HG03103 (cell line): ENCODE results near the gene PTPRD.
A peak's percentile ranks its signal among the peaks of the same experiment; 100 is the strongest.

Source experiments
- ATAC-seq: cut with Tn5 transposase; IDR thresholded peaks from one replicate; pipeline ENCODE4 v1.9.1; 2021; ENCODE audit warnings: low read depth; ENCODE audit not compliant: unreplicated experiment

The PTPRD gene

DNA sequence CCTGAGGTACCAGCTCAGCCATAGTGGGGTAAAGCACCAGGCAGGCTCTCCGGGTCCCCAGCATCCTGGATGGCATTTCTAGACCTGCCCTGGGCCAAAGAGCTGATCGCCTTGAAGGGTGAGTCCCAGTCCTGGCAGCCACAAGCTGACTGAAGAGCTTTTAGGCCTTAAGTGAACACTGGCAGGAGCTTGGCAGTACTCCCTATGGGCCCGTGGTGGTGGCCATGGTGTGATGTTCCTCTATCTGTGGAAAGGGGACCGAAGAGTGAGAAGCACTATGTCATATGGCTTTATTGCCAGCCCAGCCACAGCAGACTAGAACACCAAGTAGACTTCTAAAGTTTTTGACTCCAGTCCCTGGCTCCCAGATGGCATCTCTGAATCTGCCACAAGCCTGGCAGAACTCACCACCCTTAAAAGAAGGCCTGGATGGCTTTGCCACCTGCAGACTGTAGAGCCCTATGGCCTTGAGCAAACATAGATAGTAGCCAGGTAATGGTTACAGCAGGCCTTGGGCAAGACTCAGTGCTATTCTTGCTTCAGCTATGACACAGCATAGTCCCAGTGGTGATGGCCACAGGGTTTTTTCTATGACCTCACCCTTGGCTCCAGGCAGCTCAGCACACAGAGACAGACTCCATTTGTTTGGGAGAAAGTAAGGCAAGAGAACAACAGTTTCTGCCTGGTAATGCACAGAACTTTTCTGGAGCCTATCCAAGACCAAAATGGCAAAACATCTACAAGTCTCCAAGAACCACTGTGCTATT is 2011.7 kb downstream of the PTPRD start:
- ATAC-seq, result no peak

DNA sequence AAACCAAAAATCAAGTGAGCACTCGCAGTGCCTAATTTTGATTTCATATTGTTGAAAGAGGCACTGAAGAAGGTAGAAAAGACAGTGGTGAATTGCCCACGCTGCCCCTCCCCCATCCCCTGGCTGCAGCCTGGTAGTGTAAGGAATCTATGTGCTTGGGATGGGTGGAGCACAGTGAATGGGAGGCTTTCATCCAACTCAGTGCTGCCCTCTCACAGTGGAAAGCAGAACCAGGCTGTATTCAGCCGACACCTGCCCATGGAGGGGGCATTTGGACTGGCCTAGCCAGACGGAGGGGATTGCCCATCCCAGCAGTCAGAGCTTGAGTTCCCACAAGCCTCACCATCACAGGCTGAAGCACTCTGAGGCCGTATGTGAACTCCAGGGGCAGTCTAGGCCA is 2012.9 kb downstream of the PTPRD start:
- no peak for ATAC-seq

DNA sequence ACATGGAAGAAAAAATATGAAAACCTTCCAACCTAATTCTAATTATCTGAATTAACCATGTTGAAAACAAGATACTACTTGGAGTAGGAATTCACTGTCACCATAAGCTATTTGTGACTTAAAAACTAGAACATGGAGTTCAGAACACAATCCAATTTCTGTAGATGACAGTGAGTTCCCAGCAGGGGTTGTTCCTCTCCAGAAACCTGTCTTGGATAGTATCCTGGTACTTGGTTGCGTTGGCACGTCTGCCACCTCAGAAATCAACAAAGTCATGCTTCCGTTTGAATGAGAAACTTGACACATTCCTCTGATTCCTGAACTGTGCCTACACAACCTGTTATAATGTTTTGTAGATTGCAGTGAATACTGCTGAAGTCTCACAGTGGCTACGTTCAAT is 2023.3 kb downstream of the PTPRD start:
- no peak for ATAC-seq

DNA sequence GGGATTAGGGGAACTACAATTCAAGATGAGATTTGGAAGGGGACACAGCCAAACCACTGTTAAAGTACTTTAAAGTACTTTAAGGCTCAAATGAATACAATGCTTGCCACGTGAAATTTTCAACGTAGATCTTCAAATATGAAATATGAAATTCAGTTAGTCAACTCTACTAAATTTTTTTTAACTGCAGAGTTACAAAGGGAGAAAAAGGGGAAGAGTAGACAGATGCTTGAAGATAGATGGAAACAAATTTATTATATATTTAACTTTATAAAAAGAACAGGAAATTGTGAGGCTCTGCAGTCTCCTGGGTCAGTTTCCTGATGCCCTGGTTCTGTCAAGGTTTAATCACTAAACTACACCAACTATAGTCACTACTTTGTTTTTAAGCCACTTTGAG is 2027.8 kb downstream of the PTPRD start:
- no peak for ATAC-seq

DNA sequence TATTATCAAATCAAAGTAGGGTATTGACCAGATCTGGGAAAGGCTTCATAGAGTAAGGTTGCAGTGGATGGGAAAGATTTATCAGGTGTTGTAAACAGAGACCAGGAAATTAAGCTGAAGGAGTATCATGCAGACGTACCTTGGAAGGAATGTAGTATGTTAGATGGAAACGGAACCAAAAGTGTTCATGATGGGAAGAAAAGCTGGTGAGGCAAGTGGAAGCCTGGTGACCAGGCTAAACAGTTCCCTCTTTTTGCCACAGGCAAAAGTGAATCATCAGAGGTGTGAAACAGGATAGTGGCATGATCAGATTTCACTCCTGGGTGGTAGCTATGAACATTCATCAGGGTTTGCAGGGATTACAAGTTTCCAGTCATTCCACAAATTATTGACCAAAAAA is 2033.1 kb downstream of the PTPRD start:
- no peak for ATAC-seq

DNA sequence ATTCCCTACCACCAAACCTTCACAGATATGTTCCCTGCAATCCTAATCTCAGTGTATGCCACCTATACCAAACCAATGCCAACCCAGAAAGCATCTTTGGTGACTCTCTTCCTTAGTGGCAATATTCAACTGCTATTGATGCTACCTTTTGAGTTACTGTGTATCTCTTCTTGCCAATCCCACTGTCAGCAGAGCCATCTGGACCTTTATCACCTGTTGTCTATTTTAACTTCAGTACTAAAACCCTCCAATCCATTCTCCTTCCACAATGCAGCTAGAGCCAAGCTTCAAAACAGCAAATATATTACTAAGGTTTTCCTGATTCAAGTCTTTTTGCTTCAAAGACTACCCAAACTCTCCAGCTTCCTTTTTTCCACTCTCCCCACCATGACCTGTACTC is 2036.1 kb downstream of the PTPRD start:
- no peak for ATAC-seq

DNA sequence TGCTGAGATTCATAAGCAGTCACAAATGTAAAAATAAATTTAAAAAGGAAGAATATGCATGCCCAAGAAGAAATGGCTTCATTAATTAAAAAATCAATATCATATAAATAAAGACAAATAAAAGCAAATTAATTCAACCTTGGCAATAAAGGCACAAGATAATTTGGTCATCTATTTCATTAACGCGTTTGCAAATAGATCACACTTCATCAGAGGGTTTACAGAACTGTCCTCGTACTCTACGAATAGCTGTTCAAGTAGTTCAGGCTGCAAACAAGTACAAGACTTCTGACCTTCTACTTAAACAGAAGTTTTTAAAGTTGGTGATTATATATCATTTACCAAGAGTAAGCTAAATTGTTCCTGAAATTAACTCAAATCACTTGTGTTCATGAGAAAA is 2038.0 kb downstream of the PTPRD start:
- ATAC-seq, result no peak

DNA sequence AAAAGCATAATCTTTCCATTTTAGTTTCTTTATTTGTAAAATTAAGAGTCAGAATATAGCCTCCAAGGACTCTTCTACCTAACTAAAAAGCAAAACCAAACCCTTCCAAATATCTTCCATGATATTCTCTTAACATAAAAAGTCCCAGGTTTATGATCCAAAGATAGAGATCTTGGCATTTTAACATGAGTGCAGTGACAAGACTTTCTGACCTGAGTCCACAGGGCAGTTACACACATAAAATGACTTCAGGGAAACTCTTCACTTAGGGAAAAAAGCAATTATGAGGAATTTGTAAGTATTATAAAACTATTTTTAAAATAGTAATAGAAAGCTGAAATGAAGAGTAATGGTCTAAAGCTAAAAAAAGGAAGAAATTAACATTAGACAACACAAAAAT is 2040.6 kb downstream of the PTPRD start:
- ATAC-seq, result no peak

DNA sequence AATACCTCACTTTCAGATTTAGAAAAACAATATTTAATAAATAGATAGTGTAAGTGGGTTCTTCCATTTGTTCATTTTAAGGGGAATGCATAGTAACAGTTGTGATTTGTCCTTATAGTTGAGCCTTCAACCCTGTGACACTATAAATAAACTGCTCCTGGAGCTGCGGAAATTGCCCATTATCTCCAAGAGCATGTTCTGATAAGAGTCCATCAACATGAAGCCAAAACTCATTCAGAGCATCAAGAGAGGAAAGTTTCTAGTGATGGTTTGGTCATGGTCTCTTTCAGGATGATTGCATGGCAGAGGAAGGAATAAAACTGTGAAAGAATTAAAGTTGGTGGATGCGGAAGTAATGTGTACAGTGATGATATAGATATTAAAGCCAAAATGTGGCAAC is 2041.2 kb downstream of the PTPRD start:
- no peak for ATAC-seq

DNA sequence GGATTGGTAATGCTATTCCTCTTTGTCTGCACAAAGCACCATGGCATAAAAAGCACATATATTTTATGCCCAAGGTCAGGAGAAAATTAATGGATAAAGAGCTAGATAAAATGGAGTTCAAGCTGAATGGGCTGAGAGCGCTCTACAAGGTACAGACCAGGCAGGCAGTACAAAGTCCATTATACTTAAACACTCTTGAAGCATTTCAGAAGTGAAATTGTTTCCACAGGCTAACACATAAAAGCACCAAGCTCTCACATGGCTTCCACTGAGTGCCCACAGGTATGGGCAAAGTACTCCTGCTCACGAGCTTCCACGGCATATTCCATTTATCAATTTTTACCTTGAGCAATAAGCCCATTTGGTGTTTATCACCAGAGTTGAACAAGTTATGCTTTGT is 2042.0 kb downstream of the PTPRD start:
- no peak for ATAC-seq

DNA sequence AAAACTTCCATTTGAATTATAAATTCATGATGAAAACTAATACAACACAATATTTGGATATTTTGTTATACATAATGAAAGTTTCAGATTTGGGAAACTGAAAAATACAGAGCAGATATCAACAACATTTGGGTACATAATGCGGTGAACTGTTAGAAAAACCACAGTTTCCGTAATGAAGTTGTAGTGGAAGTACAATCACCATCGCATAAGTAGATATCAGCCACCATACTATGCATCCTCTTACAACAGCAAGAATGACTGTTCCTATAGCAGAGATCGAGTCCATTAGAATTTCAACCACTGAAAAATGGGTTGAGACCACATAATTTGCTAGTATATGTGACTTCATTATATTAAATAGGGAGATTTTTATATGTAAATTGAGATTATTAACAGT is 2043.0 kb downstream of the PTPRD start:
- no peak for ATAC-seq

DNA sequence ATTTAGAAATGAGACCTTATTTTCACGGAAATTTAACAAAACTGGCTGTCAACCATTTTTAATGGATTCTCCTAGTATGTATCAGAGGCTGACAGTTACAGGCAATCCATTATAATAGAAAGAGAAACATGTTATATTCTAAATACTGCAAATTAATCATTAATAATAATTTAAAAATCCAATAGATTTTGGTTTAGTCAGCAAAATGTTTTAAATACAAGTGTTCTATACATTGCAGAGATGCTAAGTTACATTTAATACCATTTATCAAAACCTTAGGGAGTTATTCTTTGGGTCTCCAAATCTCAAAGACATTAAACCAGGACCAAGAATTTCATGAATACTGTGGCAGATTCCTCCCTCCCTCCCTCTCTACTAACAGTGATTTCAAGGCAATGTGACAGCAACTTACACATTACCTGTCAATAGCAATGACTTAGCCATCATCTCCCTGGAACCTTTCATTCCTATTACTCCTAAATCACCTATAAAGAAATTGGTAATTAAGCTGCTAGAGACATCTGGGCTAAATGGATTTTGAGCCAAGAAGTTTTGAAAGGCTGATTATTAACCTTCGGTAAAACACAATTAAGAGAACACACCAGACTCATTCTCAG is 2044.7 kb downstream of the PTPRD start:
- no peak for ATAC-seq

DNA sequence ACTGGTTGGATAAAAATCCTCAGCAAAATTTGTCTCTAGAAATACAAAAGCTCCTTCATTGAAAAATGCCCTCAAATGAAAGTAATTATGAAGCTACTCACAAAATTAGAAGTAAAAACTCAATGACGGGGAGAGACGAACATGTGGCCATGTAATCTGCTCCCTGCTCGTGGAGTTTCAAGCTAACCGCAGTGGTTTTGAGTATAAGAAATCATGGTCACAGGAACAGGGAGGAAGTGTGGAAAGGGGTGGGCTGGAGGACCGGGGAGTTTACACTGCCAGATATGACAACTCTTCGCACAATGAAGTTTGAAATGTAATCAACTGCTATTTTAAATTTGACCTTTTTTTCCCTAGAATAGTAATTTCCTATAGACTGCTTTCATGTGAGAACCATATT is 2047.8 kb downstream of the PTPRD start:
- ATAC-seq, result peak; percentile 65

DNA sequence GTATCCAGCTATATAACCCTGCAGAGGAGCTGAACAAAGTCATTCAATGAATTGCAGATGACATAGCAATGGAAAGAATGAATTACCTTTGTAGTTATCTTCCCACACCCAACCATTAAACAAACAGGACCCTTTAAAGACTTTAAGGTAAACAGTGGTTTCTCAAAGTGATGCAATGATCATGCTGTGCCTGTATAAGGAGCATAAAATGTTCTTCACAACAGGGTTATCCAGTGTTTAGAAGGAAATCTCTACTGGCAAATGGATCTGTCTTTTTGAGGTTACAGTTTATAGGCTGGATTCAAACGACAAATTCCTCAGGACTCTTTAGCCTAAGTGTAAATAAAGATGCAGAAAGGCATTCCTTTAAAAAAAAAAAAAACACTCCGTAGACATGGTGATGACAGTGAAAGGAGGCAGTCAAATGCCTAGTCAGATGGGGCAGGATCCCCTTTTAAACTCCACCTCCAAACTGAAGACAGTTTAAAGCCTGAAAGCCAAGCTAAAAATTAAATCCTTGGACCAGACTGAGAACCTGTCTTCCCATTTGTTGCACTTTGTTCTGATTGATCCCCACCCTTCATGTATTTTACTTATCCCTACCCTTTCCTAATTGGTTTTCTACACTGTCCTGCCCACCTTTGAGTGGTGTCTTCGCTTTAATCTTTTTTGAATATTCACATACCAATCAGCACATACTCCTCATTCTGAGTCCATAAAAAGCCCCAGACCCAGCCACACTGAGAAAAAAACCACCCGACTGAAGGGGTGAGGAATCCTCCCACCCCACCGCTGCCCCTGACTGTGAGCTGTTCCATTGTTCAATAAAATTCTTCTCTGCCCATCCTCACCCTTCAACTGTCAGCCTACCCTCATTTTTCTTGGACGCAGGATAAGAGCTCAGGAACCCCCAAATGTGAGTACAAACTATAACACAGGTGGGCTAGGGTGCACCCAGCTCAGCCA is 2052.0 kb downstream of the PTPRD start:
- no peak for ATAC-seq

DNA sequence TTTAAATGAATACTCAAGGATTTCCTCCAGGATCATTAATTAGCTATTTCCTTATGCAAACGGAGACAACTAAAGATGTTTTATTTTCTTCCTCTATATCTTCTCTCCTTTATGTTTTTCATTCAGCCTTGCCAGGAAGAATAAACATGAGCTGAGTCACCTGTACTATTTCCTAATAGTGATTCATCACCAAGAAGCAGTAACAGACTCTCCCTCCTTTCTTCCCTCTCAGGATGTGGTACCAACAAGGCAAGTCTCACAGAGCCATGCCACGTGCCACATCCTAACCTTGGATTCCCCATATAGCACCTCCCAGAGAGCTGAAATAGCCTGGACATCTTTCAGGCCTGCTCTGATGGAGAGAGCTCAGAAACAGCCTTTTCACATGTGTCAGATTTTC is 2054.6 kb downstream of the PTPRD start:
- ATAC-seq, result no peak

DNA sequence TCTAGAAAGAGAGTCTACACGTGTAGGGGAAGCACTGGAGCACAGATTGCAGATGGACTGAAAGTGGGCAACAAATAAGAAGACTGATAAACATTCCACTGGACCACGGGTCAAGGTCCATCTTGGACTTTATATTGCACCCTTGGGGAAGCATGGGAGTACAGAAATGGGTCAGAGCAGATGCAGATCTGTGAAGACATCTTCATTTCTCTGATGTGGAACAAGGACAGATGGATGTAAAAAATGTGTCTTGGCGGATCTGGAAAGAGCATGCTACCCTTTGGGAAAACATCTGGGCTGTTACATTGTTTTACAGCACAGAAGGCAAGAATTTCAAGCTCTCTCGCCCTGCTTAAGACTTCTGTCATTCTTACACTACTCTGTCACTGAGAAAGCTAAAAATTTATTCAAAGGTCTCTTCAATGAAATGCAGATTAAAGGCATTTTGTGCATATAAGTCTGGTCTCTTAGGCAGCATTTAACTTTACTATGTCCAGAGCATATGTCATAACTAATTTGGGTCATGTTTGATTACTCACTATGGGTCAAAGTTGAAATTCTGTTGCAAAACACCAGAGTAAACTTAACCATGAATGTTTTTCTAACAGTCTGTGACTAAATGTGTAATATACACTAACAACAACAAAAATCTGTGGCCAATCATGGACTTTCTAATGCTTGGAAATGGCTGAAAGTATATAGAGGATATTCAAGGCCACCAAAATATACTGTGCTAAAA is 2056.9 kb downstream of the PTPRD start:
- no peak for ATAC-seq

DNA sequence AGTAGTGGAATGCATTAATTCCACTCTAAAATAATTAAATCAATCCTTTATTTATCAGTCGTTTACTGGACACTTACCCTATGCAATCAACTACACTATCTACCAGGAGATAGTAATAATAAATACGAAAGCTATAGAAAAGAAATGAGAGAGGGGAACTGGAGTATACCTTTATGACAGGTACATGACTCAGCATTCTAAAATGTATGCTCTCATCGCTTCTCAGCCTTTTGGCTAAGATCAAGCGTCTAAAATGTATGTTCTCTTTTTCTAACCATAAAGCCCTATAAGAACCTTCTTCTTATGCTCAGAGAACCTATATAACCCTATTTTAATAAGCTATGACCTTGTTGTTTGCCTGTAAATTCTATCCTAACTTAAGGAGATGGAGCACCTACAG is 2059.4 kb downstream of the PTPRD start:
- no peak for ATAC-seq

DNA sequence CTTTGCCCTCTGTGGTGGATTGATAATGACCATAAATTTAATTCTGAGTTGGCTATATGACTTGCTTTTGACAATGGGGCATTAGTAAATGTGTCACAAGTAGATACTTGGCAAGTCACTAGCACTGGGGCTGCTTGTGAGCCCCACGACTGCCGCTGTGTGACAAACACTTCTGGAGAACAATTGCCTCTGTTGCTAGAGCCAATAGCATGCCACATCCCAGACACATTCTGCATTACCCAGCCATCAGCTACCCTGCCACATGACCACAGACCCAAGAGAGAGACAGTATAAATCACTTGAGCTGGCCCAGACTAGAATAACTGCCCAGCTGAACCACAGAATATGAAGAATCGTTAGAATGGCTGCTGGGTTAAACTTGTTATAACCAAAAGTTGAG is 2060.1 kb downstream of the PTPRD start:
- no peak for ATAC-seq

DNA sequence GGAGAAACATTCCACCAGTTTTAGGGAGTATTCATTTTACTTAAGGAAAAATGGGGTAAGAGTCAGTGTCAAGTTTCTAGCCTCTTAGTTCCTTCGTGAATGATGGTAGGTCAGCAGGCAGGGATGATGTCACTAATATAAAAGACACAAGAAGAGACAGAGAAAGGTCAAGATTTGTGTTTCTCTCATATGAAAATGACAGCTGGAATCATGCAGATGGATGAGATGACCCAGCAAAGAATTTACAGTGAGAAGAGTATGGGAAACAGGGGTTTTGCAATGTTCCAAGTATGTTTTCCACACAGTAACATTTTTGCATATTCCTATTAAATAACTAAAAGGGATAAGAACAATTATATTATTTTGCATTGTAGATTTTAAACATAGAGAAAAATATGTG is 2063.6 kb downstream of the PTPRD start:
- ATAC-seq, result no peak

DNA sequence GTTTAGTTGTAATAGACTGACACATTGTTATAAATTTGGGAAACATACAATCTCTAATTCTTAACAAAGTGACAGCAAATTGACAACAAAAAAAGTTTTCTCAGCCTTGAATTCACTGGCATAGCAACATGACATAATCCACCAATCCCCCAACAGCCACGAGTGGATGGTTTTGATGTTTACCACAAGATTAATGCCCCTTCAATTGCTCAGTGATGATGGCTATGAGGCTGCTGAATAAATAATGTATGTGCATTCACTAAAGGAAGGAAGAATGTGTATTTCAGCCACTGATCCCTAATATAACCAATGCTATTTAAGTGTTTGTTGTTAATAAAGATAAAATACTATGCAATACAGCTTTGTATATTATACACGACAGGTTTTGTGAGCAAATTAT is 2069.6 kb downstream of the PTPRD start:
- no peak for ATAC-seq

DNA sequence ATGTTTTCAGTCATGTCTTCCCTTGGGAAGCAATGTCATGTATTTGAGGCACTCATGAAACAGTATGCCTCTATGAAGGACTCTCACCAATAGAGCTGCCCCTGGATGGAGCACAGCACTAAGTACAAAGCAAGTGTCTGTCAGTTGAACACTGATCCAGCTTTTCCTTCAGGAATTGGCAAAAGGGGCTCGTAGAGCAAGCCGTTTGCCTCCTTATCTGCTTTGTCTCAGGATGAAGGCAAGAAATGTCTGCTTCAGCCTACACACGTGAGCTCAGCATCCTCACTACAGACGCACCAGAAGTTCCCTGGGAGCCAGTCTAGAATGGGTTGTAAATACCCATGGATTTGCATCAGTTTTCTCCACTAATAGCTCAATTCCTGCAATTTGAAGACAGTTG is 2070.3 kb downstream of the PTPRD start:
- no peak for ATAC-seq
